B cell (primary cell): ENCODE data around the gene TADA2A. TPM values are rescaled to one million over a fixed set of nuclear protein-coding genes. Genes with fewer than 3 reads are reported as not detected.
A peak's percentile ranks its signal among the peaks of the same experiment; 100 is the strongest.

Experiments
- ATAC-seq: fragments of 200-7000 bp; cut with Tn5 transposase; one replicate; pipeline ENCODE4 v1.10.0; 2021; ENCODE audit warnings: low read depth, mild to moderate bottlenecking, moderate number of reproducible peaks, moderate library complexity
- CTCF ChIA-PET: fragments of 350-600 bp; sonication (Branson Sonifier 250); formaldehyde crosslinking; loops from one replicate; lab custom pipeline; 2021; ENCODE audit warnings: antibody characterized with exemption, inconsistent platforms; lab: Charles Lee
- POLR2A ChIA-PET: fragments of 350-600 bp; sonication (Branson Sonifier 250); formaldehyde crosslinking; loops from one replicate; lab custom pipeline; 2021; ENCODE audit warnings: antibody characterized with exemption; lab: Charles Lee
- DNase-seq: peaks from one replicate; pipeline ENCODE4 v3.0.0; 2013
- H2AFZ ChIP-seq: 2 replicates; pipeline ENCODE4 v1.6.1; 2012; ENCODE audit warnings: mild to moderate bottlenecking, low read depth, low read length; ENCODE audit not compliant: insufficient read depth, poor library complexity, severe bottlenecking
- H3K27ac ChIP-seq, 2 donors: 1 replicate in 1 of 2; 2 replicates in 1 of 2; pipeline ENCODE4 v1.5.1; 2012 to 2013; ENCODE audit warnings: low read length in 2 of 2, mild to moderate bottlenecking in 2 of 2, moderate library complexity in 1 of 2
- H3K27me3 ChIP-seq, 4 experiments: fragments of 200-600 bp in 1 of 4; sonication (generic) in 1 of 4; replicated peaks in 1 of 4; 1 replicate in 2 of 4; 2 replicates in 2 of 4; pipeline versions ENCODE4 v1.6.1 to v1.7.0; 2013 to 2016; ENCODE audit warnings: low read length in 3 of 4, mild to moderate bottlenecking in 2 of 4, mixed read lengths in 1 of 4, moderate library complexity in 1 of 4; ENCODE audit not compliant: insufficient read depth in 4 of 4, control insufficient read depth in 3 of 4; ENCODE audit errors: control extremely low read depth in 1 of 4
- H3K36me3 ChIP-seq, 2 experiments: replicated peaks in 1 of 2; 1 replicate in 1 of 2; 2 replicates in 1 of 2; pipeline versions ENCODE4 v1.6.1 to v1.7.1; 2013; ENCODE audit warnings: low read length in 1 of 2; ENCODE audit not compliant: insufficient read depth in 2 of 2, control insufficient read depth in 1 of 2; ENCODE audit errors: control extremely low read depth in 1 of 2, extremely low read depth in 1 of 2
- H3K4me1 ChIP-seq, 2 donors: fragments of 200-600 bp in 1 of 2; sonication (generic) in 1 of 2; 1 replicate in 1 of 2; 2 replicates in 1 of 2; pipeline versions ENCODE4 v1.5.1 to v1.6.1; 2013 to 2017; ENCODE audit warnings: low read length in 2 of 2; ENCODE audit not compliant: control insufficient read depth in 2 of 2, insufficient read depth in 2 of 2
- H3K4me2 ChIP-seq: replicated peaks from 2 replicates; pipeline ENCODE3; 2012; ENCODE audit warnings: mild to moderate bottlenecking, low read depth, low read length; ENCODE audit not compliant: poor library complexity, severe bottlenecking
- H3K4me3 ChIP-seq, 5 experiments: fragments of 200-600 bp in 1 of 5; sonication (generic) in 1 of 5; 1 replicate in 3 of 5; 2 replicates in 2 of 5; pipeline versions ENCODE4 v1.5.1 to v1.7.0; 2011 to 2016; ENCODE audit warnings: low read length in 4 of 5, mild to moderate bottlenecking in 4 of 5, low read depth in 2 of 5, control low read depth in 1 of 5, moderate library complexity in 1 of 5; ENCODE audit not compliant: insufficient read depth in 1 of 5; ENCODE audit errors: control extremely low read depth in 1 of 5, extremely low read depth in 1 of 5
- H3K79me2 ChIP-seq: fragments of 200-600 bp; sonication (generic); one replicate; pipeline ENCODE4 v1.6.0; 2016; ENCODE audit warnings: low read length; ENCODE audit not compliant: control insufficient read depth, insufficient read depth
- H3K9ac ChIP-seq: fragments of 200-600 bp; sonication (generic); 2 replicates; pipeline ENCODE4 v1.6.1; 2017; ENCODE audit warnings: mild to moderate bottlenecking, low read length, moderate library complexity
- H3K9me3 ChIP-seq, 3 donors: one replicate each; pipeline versions ENCODE4 v1.6.1 to v1.7.1; 2013; ENCODE audit warnings: low read length in 2 of 3; ENCODE audit not compliant: control insufficient read depth in 2 of 3, insufficient read depth in 1 of 3; ENCODE audit errors: control extremely low read depth in 1 of 3
- H4K20me1 ChIP-seq: 2 replicates; pipeline ENCODE4 v1.6.0; 2012; ENCODE audit warnings: mild to moderate bottlenecking, low read length; ENCODE audit not compliant: insufficient read depth, control insufficient read depth, poor library complexity, severe bottlenecking
- H3K27ac Mint-ChIP-seq: one replicate; pipeline ENCODE4 v1.8.0; 2021; ENCODE audit warnings: mixed read lengths
- H3K27me3 Mint-ChIP-seq: one replicate; pipeline ENCODE4 v1.8.0; 2021; ENCODE audit warnings: mixed read lengths
- H3K4me1 Mint-ChIP-seq: one replicate; pipeline ENCODE4 v1.8.0; 2021; ENCODE audit warnings: mixed read lengths
- H3K4me3 Mint-ChIP-seq: one replicate; pipeline ENCODE4 v1.8.0; 2021; ENCODE audit warnings: mixed read lengths
- H3K9me3 Mint-ChIP-seq: one replicate; pipeline ENCODE4 v1.8.0; 2022; ENCODE audit warnings: mixed read lengths; ENCODE audit not compliant: insufficient read depth
- EZH2 ChIP-seq: IDR thresholded peaks from 2 replicates; pipeline ENCODE4 v1.6.1; 2012; ENCODE audit warnings: borderline replicate concordance, low read depth, mild to moderate bottlenecking, moderate library complexity, low read length; ENCODE audit not compliant: insufficient read depth, poor library complexity, severe bottlenecking
- WGBS: methylation state at CpG from one replicate; pipeline ENCODE4 v1.1.5; 2013; ENCODE audit warnings: missing lambda C conversion rate; ENCODE audit not compliant: insufficient coverage; 5-methylcytosine and 5-hydroxymethylcytosine counted together
- intact Hi-C: fragments of 100-400 bp; cut with micrococcal nuclease; formaldehyde crosslinking; loops from one replicate; pipeline ENCODE4 v1.10.0; 2022
- polyA plus RNA-seq: library from polyadenylated mRNA; depleted of rRNA; stranded (reverse); fragments of >200 nt; gene quantifications from 2 replicates; pipeline ENCODE4 v1.2.3, GENCODE V29; 2012
- total RNA-seq, 2 donors: library from RNA; stranded (reverse); fragments of 120-200 nt in 1 of 2; gene quantifications; 1 replicate in 1 of 2; 2 replicates in 1 of 2; pipeline versions ENCODE4 v1.2.3 to v1.2.4, GENCODE V29; 2013 to 2022
- TF ChIP-seq, protein P1 (sequence below): fragments of 200-600 bp; IDR thresholded peaks from one replicate; pipeline ENCODE4 v1.8.0; 2022; ENCODE audit warnings: antibody characterized with exemption, mild to moderate bottlenecking

Gene TADA2A
- total and polyA plus RNA-seq, 2 donors (not counting 1 experiment from before 2014, with no cell fraction given) = 10.9 to 43.3 TPM

DNA sequence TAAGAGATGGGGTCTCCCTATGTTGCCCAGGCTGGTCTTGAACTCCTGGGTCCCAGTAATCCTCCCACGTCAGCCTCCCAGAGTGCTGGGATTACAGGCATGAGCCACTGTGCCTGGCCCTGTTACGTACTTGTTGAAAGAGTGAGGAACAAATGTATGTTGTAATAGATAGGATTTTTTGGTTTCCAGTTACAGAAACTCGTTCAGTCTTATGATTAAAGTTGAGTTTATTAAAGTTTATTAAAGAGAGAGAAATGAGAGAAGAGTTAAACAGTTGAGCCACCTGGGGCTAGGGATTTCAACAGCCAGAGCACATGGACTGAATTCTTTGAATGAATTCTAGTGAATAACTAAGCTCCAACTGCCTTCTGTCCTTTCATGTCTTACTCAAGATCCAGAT is 3.7 kb downstream of the TADA2A start:
- H3K4me3 Mint-ChIP-seq = no peak overlapping the region
- Histone ChIP-seq H3K27me3 (no peaks in the 10 kb centered on the region), H4K20me1 (no peaks in the 10 kb centered on the region), H3K36me3 (peaks cover 0 to 20% of the 10 kb centered on the region in 2 experiments), H3K27ac (no peak overlapping the region), H3K4me3 (no peak overlapping the region), H3K9ac (no peak overlapping the region), H2AFZ (no peak overlapping the region), H3K4me1 (peaks cover 4 to 23% of the 10 kb centered on the region in 2 donors), H3K79me2 (peaks cover 49% of the 10 kb centered on the region), H3K4me2 (no peak overlapping the region), H3K9me3 (no peaks in the 10 kb centered on the region)
- TF ChIP-seq, protein P1, sequence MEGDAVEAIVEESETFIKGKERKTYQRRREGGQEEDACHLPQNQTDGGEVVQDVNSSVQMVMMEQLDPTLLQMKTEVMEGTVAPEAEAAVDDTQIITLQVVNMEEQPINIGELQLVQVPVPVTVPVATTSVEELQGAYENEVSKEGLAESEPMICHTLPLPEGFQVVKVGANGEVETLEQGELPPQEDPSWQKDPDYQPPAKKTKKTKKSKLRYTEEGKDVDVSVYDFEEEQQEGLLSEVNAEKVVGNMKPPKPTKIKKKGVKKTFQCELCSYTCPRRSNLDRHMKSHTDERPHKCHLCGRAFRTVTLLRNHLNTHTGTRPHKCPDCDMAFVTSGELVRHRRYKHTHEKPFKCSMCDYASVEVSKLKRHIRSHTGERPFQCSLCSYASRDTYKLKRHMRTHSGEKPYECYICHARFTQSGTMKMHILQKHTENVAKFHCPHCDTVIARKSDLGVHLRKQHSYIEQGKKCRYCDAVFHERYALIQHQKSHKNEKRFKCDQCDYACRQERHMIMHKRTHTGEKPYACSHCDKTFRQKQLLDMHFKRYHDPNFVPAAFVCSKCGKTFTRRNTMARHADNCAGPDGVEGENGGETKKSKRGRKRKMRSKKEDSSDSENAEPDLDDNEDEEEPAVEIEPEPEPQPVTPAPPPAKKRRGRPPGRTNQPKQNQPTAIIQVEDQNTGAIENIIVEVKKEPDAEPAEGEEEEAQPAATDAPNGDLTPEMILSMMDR = no peak
- no peak for TF ChIP-seq EZH2
- ATAC-seq = no peak
- WGBS = 100% methylated on average over 3 of the region's 3 CpGs
- CTCF ChIA-PET = interaction anchor here (0.6 to 1.2 kb wide), 2 partner anchors 13 to 37 kb away, joined by 3 read pairs; no protein-coding TSS in a partner anchor
- H3K27me3 Mint-ChIP-seq = no peaks in the 10 kb centered on the region
- POLR2A ChIA-PET = no interaction called here
- H3K9me3 Mint-ChIP-seq = no peaks in the 10 kb centered on the region
- H3K4me1 Mint-ChIP-seq = peaks cover 30% of the 10 kb centered on the region
- H3K27ac Mint-ChIP-seq = no peak overlapping the region
- no peak for DNase-seq
- intact Hi-C loops = no loop called here

DNA sequence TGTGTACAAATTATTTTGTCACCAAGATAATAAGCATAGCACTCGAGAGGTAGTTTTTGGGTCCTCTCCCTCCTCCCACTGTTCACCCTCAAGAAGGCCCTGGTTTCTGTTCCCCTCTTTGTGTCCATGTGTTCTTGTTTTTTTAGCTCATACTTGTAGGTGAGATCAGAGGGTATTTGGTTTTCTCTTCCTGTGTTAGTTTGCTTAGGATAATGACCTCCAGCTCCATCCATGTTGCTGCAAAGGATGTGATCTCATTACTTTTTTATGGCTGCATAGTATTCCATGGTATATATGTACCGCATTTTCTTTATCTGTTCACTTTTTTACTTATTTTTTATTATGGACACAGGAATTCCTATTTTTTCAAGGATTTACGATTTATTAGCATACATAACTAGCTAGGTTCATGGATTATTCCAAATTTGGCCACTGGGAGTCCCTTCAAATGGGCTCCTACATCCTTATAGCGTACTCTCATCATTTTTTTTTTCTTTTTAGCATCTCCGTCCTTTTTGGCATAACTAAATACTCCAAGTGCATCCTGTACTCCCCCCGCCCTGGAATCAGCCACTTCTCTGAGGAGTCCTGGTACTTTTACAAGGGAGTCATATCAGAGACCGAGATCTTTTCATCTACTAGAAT is 7.3 kb downstream of the TADA2A start:
- Mint-ChIP-seq H3K27me3 (no peaks in the 10 kb centered on the region), H3K27ac (no peak overlapping the region), H3K4me3 (no peak overlapping the region), H3K9me3 (no peaks in the 10 kb centered on the region), H3K4me1 (peaks cover 9% of the 10 kb centered on the region)
- H3K27me3 ChIP-seq = no peaks in the 10 kb centered on the region
- POLR2A ChIA-PET = no interaction called here
- no peak overlapping the region for H3K4me2 ChIP-seq
- DNase-seq (peak; percentile 29), ATAC-seq (peak; percentile 28)
- no peak overlapping the region for H2AFZ ChIP-seq
- H3K9ac ChIP-seq = no peak overlapping the region
- no peak overlapping the region for H3K27ac ChIP-seq
- intact Hi-C loops = no loop called here
- H3K79me2 ChIP-seq = peaks cover 27% of the 10 kb centered on the region
- no peaks in the 10 kb centered on the region for H3K9me3 ChIP-seq
- H3K4me3 ChIP-seq = no peak overlapping the region
- WGBS = 87% methylated on average over 3 of the region's 7 CpGs
- CTCF ChIA-PET = interaction anchor here (1.2 kb wide), 1 partner anchor 16 kb away, joined by 3 read pairs; no protein-coding TSS in a partner anchor
- peaks cover 0 to 5% of the 10 kb centered on the region in 2 donors for H3K4me1 ChIP-seq
- TF ChIP-seq EZH2 = no peak
- TF ChIP-seq, protein P1 = no peak
- no peaks in the 10 kb centered on the region for H4K20me1 ChIP-seq
- peaks cover 3 to 21% of the 10 kb centered on the region in 2 experiments for H3K36me3 ChIP-seq
